Left hindlimb (tissue), 1 donor: ENCODE results near the gene WFDC2.

Experiments
- DNase-seq: peaks from one replicate; pipeline ENCODE4 v3.0.0-alpha.2; 2018

WFDC2 gene

DNA sequence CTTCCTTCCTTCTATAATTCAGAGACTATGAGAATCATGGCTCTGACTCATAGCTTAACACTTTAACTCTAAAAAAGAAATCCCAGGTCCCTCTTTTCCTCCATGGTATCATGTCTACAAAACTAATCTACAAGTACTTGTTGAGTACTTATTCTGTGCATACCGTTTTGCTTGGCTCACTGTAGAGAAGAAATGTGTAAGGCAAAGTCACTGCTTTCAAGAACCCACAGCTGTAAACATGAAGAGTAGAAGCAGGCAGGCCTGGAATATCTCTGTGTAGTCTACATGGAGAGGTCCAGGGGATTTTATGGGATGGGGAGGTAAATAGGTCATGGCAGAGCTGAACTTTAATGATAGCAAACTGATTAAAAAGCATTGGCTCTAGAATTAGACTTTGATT, 32.0 kb downstream of the WFDC2 start:
- DNase-seq = no peak

DNA sequence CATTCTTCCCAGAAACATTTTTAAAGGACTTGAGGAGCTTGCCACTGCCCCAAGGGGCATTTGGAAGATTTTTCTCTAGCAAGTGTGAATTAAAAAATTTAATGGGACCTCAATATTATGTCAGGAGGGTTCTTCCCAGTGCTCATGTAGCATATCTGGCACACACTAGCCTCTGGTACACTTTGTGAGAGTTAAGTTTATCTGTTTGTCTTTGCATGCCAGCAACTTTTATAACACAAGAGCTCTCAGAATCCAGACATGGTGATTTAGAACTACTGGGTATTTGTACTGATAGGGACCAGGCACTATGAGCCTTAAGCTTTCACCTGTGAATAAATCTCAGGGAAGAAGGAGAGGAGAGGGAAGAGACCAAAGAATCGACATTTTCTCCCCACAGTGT, 33.0 kb downstream of the WFDC2 start:
- DNase-seq = no peak

GRCh38 chr20:45503403-45503802, 33.9 kb downstream of the WFDC2 start:
- DNase-seq = no peak

- DNase-seq = no peak
Measured at GRCh38 chr20:45506398-45506797, 36.8 kb downstream of the WFDC2 start.

GRCh38 chr20:45507011-45507820, 37.7 kb downstream of the WFDC2 start:
- no peak for DNase-seq

- DNase-seq = no peak
Measured at GRCh38 chr20:45508068-45508886, 38.7 kb downstream of the WFDC2 start.

DNA sequence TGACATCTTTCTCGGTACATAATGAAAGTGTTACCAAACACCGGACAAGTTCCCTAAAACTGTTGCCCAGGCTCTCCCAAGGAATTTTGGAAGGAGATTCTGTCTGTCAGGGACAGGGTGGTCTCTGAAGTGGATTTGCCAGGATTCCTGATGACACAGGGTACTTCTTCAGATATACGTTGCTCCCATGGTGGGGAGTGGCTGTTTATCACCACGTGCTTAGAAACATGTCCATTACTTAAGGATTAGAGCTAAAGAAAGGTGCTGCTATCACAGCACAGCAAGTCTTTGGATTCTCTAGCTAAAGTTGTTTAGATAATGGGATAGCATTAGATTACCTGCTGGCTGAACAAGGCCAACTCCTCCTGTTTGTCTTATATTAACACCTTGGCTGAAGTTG, 39.5 kb downstream of the WFDC2 start:
- no peak for DNase-seq

DNA sequence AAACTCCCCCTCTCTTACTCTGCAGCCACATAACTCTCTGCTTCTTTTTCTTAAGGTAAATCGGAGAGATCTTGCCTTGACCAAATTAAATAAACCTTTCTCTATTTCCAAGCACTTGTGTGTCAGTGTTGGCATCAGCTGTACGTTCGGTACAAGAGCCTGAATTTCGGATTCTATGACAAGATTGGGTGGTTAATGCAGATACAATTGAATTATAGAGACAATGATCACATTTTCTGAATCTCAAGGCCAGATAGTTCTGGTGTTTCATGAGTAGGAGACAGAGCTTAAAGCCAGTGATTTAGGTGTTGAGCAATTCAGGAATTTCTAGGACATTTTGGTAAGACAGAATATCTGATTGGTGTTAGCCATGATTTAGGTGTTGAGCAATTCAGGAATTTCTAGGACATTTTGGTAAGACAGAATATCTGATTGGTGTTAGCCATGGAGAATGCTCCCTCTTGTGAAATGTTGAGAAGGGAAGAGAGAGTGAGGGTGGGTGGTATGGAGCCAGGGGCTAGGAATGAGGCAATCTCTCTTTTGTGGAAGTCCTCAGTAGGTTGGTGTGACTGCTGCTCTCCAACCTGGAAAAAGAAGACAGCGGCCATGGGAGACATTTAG, 40.8 kb downstream of the WFDC2 start:
- DNase-seq = no peak

DNA sequence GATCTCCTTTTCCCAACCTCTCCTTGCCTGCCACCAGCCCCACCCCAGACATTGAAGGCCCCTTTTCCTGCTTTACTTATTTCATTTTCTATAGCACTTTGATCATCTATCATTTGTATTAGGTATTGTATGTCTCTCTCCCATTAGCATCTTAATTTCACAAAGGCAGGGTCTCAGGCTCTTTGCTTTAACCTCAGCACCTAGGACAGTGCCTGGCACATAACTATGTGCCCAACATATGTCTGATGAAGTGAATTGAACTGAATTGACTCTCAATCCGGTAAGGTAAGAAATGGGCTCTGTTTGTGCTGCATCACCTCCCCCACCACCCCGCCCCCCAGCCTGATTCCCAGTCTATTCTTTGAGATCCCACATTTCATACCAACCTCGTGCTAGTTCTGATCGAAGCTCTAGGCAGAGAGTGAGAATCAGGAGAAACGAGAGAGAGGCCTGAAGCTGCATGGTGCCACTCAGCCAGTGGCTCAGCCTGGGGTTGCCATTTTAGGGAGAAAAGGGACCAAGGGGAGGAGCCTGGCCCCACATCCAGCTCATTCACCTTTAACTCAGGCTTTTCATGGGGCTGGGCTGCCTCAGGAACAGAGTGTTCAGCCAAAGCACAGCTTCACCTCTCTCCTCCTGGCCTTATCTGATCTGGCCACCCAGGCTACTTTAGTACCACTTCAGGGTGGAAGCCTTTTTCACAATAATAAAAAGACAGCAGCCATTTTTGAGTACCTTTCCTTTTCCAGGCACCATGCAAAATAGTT, 45.8 kb downstream of the WFDC2 start, which contains the start of gene SPINT3:
SPINT3 (minus strand) TSS at position 476 of the 767 bp plus-strand sequence; CDS start at position 462, 14 bp downstream.
- DNase-seq = no peak

DNA sequence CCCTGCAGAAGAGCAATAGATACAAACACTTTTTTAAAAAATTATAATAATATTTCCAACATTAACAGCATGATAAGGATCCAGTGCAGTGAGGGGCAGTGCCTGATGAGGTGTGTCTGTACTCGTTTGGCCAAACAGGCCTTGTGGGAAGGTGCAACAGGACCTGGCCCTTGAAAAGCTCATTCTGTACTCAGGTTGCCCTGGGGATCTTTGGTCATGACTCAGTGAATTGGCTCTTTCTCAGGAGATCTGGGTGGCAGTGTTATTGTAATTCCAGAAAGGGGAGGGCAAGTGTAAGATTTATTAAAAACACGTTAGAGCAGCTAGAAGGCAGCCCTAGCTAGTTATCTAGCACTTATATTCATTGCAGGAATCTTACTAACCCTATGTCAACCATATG, 48.7 kb downstream of the WFDC2 start:
- DNase-seq = no peak

GRCh38 chr20:45523821-45524220, 54.3 kb downstream of the WFDC2 start:
- DNase-seq = no peak

DNA sequence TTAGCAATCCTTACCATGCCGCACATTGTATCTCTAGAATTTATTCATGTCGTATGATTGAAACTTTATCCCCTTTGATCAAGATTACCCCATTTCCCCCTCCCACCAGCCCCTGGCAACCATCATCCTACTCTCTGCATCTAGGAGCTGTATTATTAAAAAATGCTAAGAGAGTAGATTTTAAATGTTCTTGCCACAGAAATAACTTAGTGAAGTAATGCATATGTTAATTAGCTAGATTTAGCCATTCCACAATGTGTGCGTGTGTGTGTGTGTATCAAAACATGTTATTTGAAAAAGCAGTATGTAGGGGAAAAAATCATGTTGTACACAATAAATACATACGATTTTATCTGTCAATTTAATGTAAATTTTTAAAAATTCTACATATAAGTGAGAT, 57.7 kb downstream of the WFDC2 start:
- DNase-seq = no peak
